OCI-LY7 (cell line): ENCODE results near the gene DNAAF2. TPM values are rescaled to one million over a fixed set of nuclear protein-coding genes. Genes with fewer than 3 reads are reported as not detected.

Experiments used
- BruUV-seq: library from RNA; stranded (reverse); fragments of 400-500 nt; replicated peaks from 2 replicates; lab custom pipeline; 2021; lab: Mats Ljungman, UMichigan
- CTCF ChIA-PET: fragments of 300-600 bp; sonication (Branson Sonifier 250); formaldehyde crosslinking; loops from one replicate; lab custom pipeline; 2022; ENCODE audit warnings: antibody characterized with exemption; ENCODE audit not compliant: unreplicated experiment; lab: Charles Lee
- POLR2A ChIA-PET: fragments of 300-600 bp; sonication (Branson Sonifier 250); formaldehyde crosslinking; loops from one replicate; lab custom pipeline; 2022; ENCODE audit warnings: antibody characterized with exemption; lab: Charles Lee
- DNase-seq: peaks from one replicate; pipeline ENCODE4 v3.0.0-alpha.2; 2015; ENCODE audit warnings: low spot score
- H2AFZ ChIP-seq: fragments of 200-600 bp; sonication (generic), shearing (Covaris generic); 2 replicates; pipeline ENCODE4 v1.6.1; 2014; ENCODE audit warnings: mild to moderate bottlenecking, antibody characterized with exemption, low read length, moderate library complexity
- H3K27ac ChIP-seq: fragments of 200-600 bp; sonication (generic); 2 replicates; pipeline ENCODE4 v1.5.1; 2014; ENCODE audit warnings: mixed run types, low read depth, mild to moderate bottlenecking, moderate library complexity, low read length, inconsistent platforms; ENCODE audit not compliant: poor library complexity, severe bottlenecking
- H3K36me3 ChIP-seq: fragments of 200-600 bp; sonication (generic); 2 replicates; pipeline ENCODE4 v1.6.1; 2014; ENCODE audit warnings: mild to moderate bottlenecking, antibody characterized with exemption, low read length, moderate library complexity, mixed read lengths; ENCODE audit not compliant: insufficient read depth
- H3K4me1 ChIP-seq: fragments of 200-600 bp; sonication (generic); 2 replicates; pipeline ENCODE4 v1.5.1; 2014; ENCODE audit warnings: mild to moderate bottlenecking, low read length; ENCODE audit not compliant: insufficient read depth, poor library complexity, severe bottlenecking
- H3K4me2 ChIP-seq: fragments of 200-600 bp; sonication (generic); 2 replicates; pipeline ENCODE4 v1.6.1; 2014; ENCODE audit warnings: mild to moderate bottlenecking, low read length
- H3K4me3 ChIP-seq: fragments of 200-600 bp; sonication (generic); 2 replicates; pipeline ENCODE4 v1.5.1; 2014; ENCODE audit warnings: mild to moderate bottlenecking, low read depth, low read length; ENCODE audit not compliant: poor library complexity, severe bottlenecking
- H3K79me2 ChIP-seq: fragments of 200-600 bp; sonication (generic); 2 replicates; pipeline ENCODE4 v1.6.1; 2016; ENCODE audit warnings: low read depth, mild to moderate bottlenecking, low read length, moderate library complexity, mixed read lengths; ENCODE audit not compliant: insufficient read depth
- H3K9me2 ChIP-seq: fragments of 200-600 bp; sonication (generic); 2 replicates; pipeline ENCODE4 v1.6.1; 2016; ENCODE audit warnings: mild to moderate bottlenecking, low read length, mixed read lengths; ENCODE audit not compliant: insufficient read depth
- H3K9me3 ChIP-seq: fragments of 200-600 bp; sonication (generic); 2 replicates; pipeline ENCODE4 v1.6.1; 2014; ENCODE audit warnings: mild to moderate bottlenecking, mixed run types, low read length, mixed read lengths
- H4K20me1 ChIP-seq: fragments of 200-600 bp; sonication (generic); 2 replicates; pipeline ENCODE4 v1.6.1; 2014; ENCODE audit warnings: mild to moderate bottlenecking, antibody characterized with exemption, low read length, moderate library complexity, mixed read lengths; ENCODE audit not compliant: insufficient read depth
- CTCF ChIP-seq: fragments of 200-600 bp; sonication (generic); conservative IDR thresholded peaks from 2 replicates; pipeline ENCODE4 v1.5.1; 2014; ENCODE audit warnings: mild to moderate bottlenecking, antibody characterized with exemption, low read length, moderate library complexity, mixed read lengths
- EZH2phosphoT487 ChIP-seq: fragments of 200-600 bp; sonication (generic); IDR thresholded peaks from 2 replicates; pipeline ENCODE4 v1.6.1; 2018; ENCODE audit warnings: low read depth, borderline replicate concordance, mild to moderate bottlenecking, mixed run types, antibody characterized with exemption, low read length, moderate library complexity, mixed read lengths
- intact Hi-C: fragments of 100-400 bp; cut with micrococcal nuclease; formaldehyde crosslinking; loops from one replicate; pipeline ENCODE4 v1.10.0; 2022; ENCODE audit not compliant: unreplicated experiment
- total RNA-seq, 2 experiments: library from RNA; depleted of rRNA in 1 of 2; stranded (reverse); fragments of >200 nt in 1 of 2; shearing (Covaris generic) in 1 of 2; gene quantifications; 2 replicates each; pipeline ENCODE4 v1.2.3, GENCODE V29; 2014 to 2022

Gene DNAAF2
- total RNA-seq, 2 experiments from 2014 or later = 9.7 to 14.7 TPM

DNA sequence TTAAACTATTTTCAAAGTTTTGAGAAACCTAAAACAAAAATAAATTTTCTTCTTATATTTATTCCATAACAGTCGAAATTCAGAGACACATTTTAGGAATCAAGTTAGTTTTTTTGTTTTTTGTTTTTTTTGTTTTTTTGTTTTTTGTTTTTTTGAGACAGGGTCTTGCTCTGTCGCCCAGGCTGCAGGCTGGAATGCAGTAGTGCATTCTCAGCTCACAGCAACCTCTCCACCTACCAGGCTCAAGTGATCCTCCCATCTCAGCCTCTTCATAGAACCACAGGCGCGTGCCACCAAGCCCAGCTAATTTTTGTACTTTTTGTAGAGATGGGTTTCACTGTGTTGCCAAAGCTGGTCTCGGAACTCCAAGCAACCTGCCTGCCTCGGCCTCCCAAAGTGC is 18.5 kb upstream of the DNAAF2 start:
- no peak for DNase-seq
- no TSS peak for BruUV-seq
- peaks cover 7% of the 10 kb centered on the region; the same call in 1 of the 2 replicates for H3K79me2 ChIP-seq
- intact Hi-C loops = no loop called here
- no peaks in the 10 kb centered on the region for H3K4me1 ChIP-seq
- ChIA-PET POLR2A (no interaction called here), CTCF (no interaction called here)
- no peak for TF ChIP-seq CTCF
- no peak overlapping the region for H2AFZ ChIP-seq
- no peak overlapping the region for H3K4me2 ChIP-seq
- no peaks in the 10 kb centered on the region for H4K20me1 ChIP-seq
- H3K27ac ChIP-seq = no peak overlapping the region
- peaks cover 46% of the 10 kb centered on the region for H3K36me3 ChIP-seq
- no peaks in the 10 kb centered on the region for H3K9me3 ChIP-seq
- no peak overlapping the region for H3K4me3 ChIP-seq
- H3K9me2 ChIP-seq = no peaks in the 10 kb centered on the region

- TF ChIP-seq EZH2phosphoT487 (no peak), CTCF (no peak)
- no peaks in the 10 kb centered on the region for H3K9me2 ChIP-seq
- H3K4me1 ChIP-seq = peaks cover 14% of the 10 kb centered on the region
- no peaks in the 10 kb centered on the region for H4K20me1 ChIP-seq
- DNase-seq = no peak
- BruUV-seq = no TSS peak
- CTCF ChIA-PET = no interaction called here
- H3K27ac ChIP-seq = peak overlapping the region; percentile 9
- intact Hi-C loops = no loop called here
- peaks cover 42% of the 10 kb centered on the region; the same call in 1 of the 2 replicates for H3K79me2 ChIP-seq
- peaks cover 76% of the 10 kb centered on the region for H3K36me3 ChIP-seq
- H3K4me3 ChIP-seq = no peak overlapping the region
- peak overlapping the region; percentile 17; the same call in 1 of the 2 replicates for H3K4me2 ChIP-seq
- no peaks in the 10 kb centered on the region for H3K9me3 ChIP-seq
- POLR2A ChIA-PET = interaction anchor here (0.7 to 1.4 kb wide), 3 partner anchors 21 to 172 kb away, joined by 3 read pairs; no protein-coding TSS in a partner anchor
- no peak overlapping the region for H2AFZ ChIP-seq
These were observed 7.1 kb upstream of the DNAAF2 start for GRCh38 chr14:49642163-49642562.

DNA sequence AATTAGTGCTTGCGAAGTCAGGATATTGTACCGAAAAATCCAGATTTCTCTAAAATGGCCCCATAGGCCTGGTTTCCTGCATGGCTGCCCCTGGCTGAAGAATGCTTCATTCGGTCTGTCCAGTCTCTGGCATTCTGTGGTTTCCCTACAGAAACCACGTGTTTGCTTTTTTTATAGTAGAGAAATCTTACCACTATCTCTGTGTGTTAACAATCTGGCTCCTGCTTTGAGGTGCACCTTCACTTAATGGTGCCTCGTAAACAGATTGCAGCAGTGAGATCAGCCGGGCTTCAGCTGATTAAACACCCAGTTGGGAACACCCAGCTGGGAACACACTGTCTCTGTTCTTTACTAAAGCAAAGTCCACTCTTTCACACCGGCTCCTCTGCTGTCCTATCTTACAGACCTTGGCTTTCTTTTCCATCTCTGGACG is 6.7 kb upstream of the DNAAF2 start:
- peak overlapping the region; percentile 17; the same call in 1 of the 2 replicates for H3K4me2 ChIP-seq
- peaks cover 14% of the 10 kb centered on the region for H3K4me1 ChIP-seq
- H3K9me2 ChIP-seq = no peaks in the 10 kb centered on the region
- BruUV-seq = no TSS peak
- no peak overlapping the region for H3K4me3 ChIP-seq
- H3K9me3 ChIP-seq = no peaks in the 10 kb centered on the region
- H3K27ac ChIP-seq = peak overlapping the region; percentile 9
- peaks cover 47% of the 10 kb centered on the region for H3K79me2 ChIP-seq
- H4K20me1 ChIP-seq = no peaks in the 10 kb centered on the region
- peaks cover 76% of the 10 kb centered on the region for H3K36me3 ChIP-seq
- ChIA-PET CTCF (no interaction called here), POLR2A (interaction anchor here (0.7 to 1.4 kb wide), 3 partner anchors 9 to 172 kb away, joined by 3 read pairs; no protein-coding TSS in a partner anchor)
- intact Hi-C loops = no loop called here
- no peak overlapping the region for H2AFZ ChIP-seq
- no peak for DNase-seq
- TF ChIP-seq CTCF (no peak), EZH2phosphoT487 (no peak)
